ENCODE measurements around the gene SMAP2. TPM values are rescaled to one million over a fixed set of nuclear protein-coding genes. Genes with fewer than 3 reads are reported as not detected.

SMAP2 gene
- total and polyA plus RNA-seq, 10 of the 15 experiments (the other 5 are each of a cell fraction or from before 2014, with no cell fraction given) = 33.4 to 177 (median 105) TPM

GRCh38 chr1:40404670-40405462 lies 31.3 kb downstream of the SMAP2 start (continued):
- TF ChIP-seq KLF5 (IDR thresholded peaks at IDR 0.05; ENCODE audit: partially characterized antibody) (no peak), POLR2AphosphoS5 (IDR thresholded peaks at IDR 0.05; ENCODE audit: low read length) (no peak), MXI1 (IDR thresholded peaks at IDR 0.05; ENCODE audit: low read depth, low read length) (0 out of 2 replicates have a peak, but pooled peaks have one; percentile 26), EP300 (IDR thresholded peaks at IDR 0.05; ENCODE audit: borderline replicate concordance in 1 of 2, control insufficient read depth in 1 of 2, low read depth in 2 of 2, low read length in 2 of 2) (no peak), IRF3 (IDR thresholded peaks at IDR 0.05) (no peak), SRF (IDR thresholded peaks at IDR 0.05; ENCODE audit: low read depth in 2 of 2, low read length in 2 of 2) (no peak), NRF1 (conservative IDR thresholded peaks at IDR 0.05; ENCODE audit: low read depth, low read length) (no peak), ZNF274 (IDR thresholded peaks at IDR 0.05; ENCODE audit: insufficient read depth, insufficient read length) (no peak), RBBP5 (conservative IDR thresholded peaks at IDR 0.05) (no peak), MYC (IDR thresholded peaks at IDR 0.05; ENCODE audit: insufficient read depth, insufficient read length, insufficient replicate concordance, low read length, severe bottlenecking) (no peak), EZH2 (IDR thresholded peaks at IDR 0.05; ENCODE audit: borderline replicate concordance, control insufficient read depth, low read depth, low read length) (no peak), NR2C2 (IDR thresholded peaks at IDR 0.05; ENCODE audit: borderline replicate concordance, control insufficient read depth, insufficient read length, low read depth) (no peak), RFX5 (IDR thresholded peaks at IDR 0.05; ENCODE audit: low read depth, low read length) (no peak), STAT3 (IDR thresholded peaks at IDR 0.05; ENCODE audit: low read depth, low read length) (no peak), GABPA (IDR thresholded peaks at IDR 0.05; ENCODE audit: low read depth) (no peak), NR2C1 (IDR thresholded peaks at IDR 0.05) (no peak)
- TF ChIP-seq, protein P1, sequence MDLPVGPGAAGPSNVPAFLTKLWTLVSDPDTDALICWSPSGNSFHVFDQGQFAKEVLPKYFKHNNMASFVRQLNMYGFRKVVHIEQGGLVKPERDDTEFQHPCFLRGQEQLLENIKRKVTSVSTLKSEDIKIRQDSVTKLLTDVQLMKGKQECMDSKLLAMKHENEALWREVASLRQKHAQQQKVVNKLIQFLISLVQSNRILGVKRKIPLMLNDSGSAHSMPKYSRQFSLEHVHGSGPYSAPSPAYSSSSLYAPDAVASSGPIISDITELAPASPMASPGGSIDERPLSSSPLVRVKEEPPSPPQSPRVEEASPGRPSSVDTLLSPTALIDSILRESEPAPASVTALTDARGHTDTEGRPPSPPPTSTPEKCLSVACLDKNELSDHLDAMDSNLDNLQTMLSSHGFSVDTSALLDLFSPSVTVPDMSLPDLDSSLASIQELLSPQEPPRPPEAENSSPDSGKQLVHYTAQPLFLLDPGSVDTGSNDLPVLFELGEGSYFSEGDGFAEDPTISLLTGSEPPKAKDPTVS (IDR thresholded peaks at IDR 0.05; ENCODE audit: low read depth, low read length) = no peak
- TF ChIP-seq, protein P2, sequence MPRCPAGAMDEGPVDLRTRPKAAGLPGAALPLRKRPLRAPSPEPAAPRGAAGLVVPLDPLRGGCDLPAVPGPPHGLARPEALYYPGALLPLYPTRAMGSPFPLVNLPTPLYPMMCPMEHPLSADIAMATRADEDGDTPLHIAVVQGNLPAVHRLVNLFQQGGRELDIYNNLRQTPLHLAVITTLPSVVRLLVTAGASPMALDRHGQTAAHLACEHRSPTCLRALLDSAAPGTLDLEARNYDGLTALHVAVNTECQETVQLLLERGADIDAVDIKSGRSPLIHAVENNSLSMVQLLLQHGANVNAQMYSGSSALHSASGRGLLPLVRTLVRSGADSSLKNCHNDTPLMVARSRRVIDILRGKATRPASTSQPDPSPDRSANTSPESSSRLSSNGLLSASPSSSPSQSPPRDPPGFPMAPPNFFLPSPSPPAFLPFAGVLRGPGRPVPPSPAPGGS (IDR thresholded peaks at IDR 0.05; ENCODE audit: borderline replicate concordance, insufficient read depth, low read depth, low read length, poor library complexity, severe bottlenecking) = no peak
- TF ChIP-seq, protein P3, sequence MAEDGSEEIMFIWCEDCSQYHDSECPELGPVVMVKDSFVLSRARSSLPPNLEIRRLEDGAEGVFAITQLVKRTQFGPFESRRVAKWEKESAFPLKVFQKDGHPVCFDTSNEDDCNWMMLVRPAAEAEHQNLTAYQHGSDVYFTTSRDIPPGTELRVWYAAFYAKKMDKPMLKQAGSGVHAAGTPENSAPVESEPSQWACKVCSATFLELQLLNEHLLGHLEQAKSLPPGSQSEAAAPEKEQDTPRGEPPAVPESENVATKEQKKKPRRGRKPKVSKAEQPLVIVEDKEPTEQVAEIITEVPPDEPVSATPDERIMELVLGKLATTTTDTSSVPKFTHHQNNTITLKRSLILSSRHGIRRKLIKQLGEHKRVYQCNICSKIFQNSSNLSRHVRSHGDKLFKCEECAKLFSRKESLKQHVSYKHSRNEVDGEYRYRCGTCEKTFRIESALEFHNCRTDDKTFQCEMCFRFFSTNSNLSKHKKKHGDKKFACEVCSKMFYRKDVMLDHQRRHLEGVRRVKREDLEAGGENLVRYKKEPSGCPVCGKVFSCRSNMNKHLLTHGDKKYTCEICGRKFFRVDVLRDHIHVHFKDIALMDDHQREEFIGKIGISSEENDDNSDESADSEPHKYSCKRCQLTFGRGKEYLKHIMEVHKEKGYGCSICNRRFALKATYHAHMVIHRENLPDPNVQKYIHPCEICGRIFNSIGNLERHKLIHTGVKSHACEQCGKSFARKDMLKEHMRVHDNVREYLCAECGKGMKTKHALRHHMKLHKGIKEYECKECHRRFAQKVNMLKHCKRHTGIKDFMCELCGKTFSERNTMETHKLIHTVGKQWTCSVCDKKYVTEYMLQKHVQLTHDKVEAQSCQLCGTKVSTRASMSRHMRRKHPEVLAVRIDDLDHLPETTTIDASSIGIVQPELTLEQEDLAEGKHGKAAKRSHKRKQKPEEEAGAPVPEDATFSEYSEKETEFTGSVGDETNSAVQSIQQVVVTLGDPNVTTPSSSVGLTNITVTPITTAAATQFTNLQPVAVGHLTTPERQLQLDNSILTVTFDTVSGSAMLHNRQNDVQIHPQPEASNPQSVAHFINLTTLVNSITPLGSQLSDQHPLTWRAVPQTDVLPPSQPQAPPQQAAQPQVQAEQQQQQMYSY (CRISPR knock-in tag; IDR thresholded peaks at IDR 0.05) = no peak

Measured in GM12878 (cell line).